ENCODE data around the gene KCNT1. TPM values are rescaled to one million over a fixed set of nuclear protein-coding genes. Genes with fewer than 3 reads are reported as not detected.

The KCNT1 gene
- total RNA-seq, 4 donors from 2014 or later, result 0.09 TPM; not detected in 3

GRCh38 chr9:135674977-135675376, 27.0 kb upstream of the KCNT1 start:
- no peak overlapping the region for H3K4me3 ChIP-seq
- no peak overlapping the region for H3K27ac ChIP-seq
- H3K27me3 ChIP-seq, result peaks cover 0 to 19% (median 0%) of the 10 kb centered on the region in 4 donors
- no peaks in the 10 kb centered on the region for H3K9me3 ChIP-seq
- TF ChIP-seq POLR2A (IDR thresholded peaks at IDR 0.05), result no peak
- TF ChIP-seq CTCF (IDR thresholded peaks at IDR 0.05), result no peak
- H3K36me3 ChIP-seq, result no peaks in the 10 kb centered on the region
- DNase-seq, result no peak
- 68 to 71% methylated on average over 6 to 9 of the region's 10 CpGs for WGBS, 2 donors
- intact Hi-C loops (cut with DNase I), result no loop called here
- no peaks in the 10 kb centered on the region for H3K4me1 ChIP-seq

- no peaks in the 10 kb centered on the region for H3K36me3 ChIP-seq
- H3K9me3 ChIP-seq, result no peaks in the 10 kb centered on the region
- H3K4me3 ChIP-seq, result no peak overlapping the region
- TF ChIP-seq CTCF (IDR thresholded peaks at IDR 0.05) (no peak), POLR2A (IDR thresholded peaks at IDR 0.05) (no peak)
- WGBS, 2 donors, result 86 to 87% methylated on average over 6 of the region's 13 CpGs
- H3K4me1 ChIP-seq, result no peaks in the 10 kb centered on the region
- intact Hi-C loops (cut with DNase I), result no loop called here
- H3K27ac ChIP-seq, result no peak overlapping the region
- peaks cover 0 to 20% (median 0%) of the 10 kb centered on the region in 4 donors for H3K27me3 ChIP-seq
- no peak for DNase-seq
Measured at GRCh38 chr9:135676891-135677290, 25.1 kb upstream of the KCNT1 start.

- no peak overlapping the region for H3K4me3 ChIP-seq
- H3K36me3 ChIP-seq, result no peaks in the 10 kb centered on the region
- 60 to 67% methylated on average over 3 to 8 of the region's 22 CpGs for WGBS, 2 donors
- peaks cover 0 to 21% (median 0%) of the 10 kb centered on the region in 4 donors for H3K27me3 ChIP-seq
- TF ChIP-seq CTCF (IDR thresholded peaks at IDR 0.05) (no peak), POLR2A (IDR thresholded peaks at IDR 0.05) (no peak)
- H3K4me1 ChIP-seq, result no peaks in the 10 kb centered on the region
- no peaks in the 10 kb centered on the region for H3K9me3 ChIP-seq
- intact Hi-C loops (cut with DNase I), result no loop called here
- H3K27ac ChIP-seq, result no peak overlapping the region
- no peak for DNase-seq
Measured at GRCh38 chr9:135677641-135678168, 24.3 kb upstream of the KCNT1 start.

GRCh38 chr9:135678236-135679017, 23.6 kb upstream of the KCNT1 start:
- H3K36me3 ChIP-seq, result no peaks in the 10 kb centered on the region
- H3K4me3 ChIP-seq, result no peak overlapping the region
- no peak for TF ChIP-seq CTCF (IDR thresholded peaks at IDR 0.05)
- no peak for TF ChIP-seq POLR2A (IDR thresholded peaks at IDR 0.05)
- DNase-seq, result no peak
- H3K27ac ChIP-seq, result no peak overlapping the region
- H3K4me1 ChIP-seq, result no peaks in the 10 kb centered on the region
- intact Hi-C loops (cut with DNase I), result no loop called here
- 83 to 84% methylated on average over 5 to 14 of the region's 20 CpGs for WGBS, 2 donors
- no peaks in the 10 kb centered on the region for H3K9me3 ChIP-seq
- peaks cover 0 to 28% (median 0%) of the 10 kb centered on the region in 4 donors for H3K27me3 ChIP-seq

GRCh38 chr9:135680056-135680455, 21.9 kb upstream of the KCNT1 start:
- Histone ChIP-seq H3K27ac (no peak overlapping the region), H3K27me3 (peaks cover 0 to 44% (median 0%) of the 10 kb centered on the region in 4 donors), H3K9me3 (no peaks in the 10 kb centered on the region), H3K4me1 (no peaks in the 10 kb centered on the region), H3K36me3 (no peaks in the 10 kb centered on the region), H3K4me3 (no peak overlapping the region)
- intact Hi-C loops (cut with DNase I), result no loop called here
- no peak for DNase-seq
- WGBS, 2 donors, result 48 to 71% methylated on average over 7 to 9 of the region's 16 CpGs
- TF ChIP-seq CTCF (IDR thresholded peaks at IDR 0.05) (no peak), POLR2A (IDR thresholded peaks at IDR 0.05) (no peak)

Measured in esophagus squamous epithelium (tissue), 5 donors.